GM19438 (cell line): ENCODE data around the gene SEMA3B.
"Not testable (repeated sequence)": the region's sequence is repeated elsewhere in the genome, so short reads cannot be mapped to it uniquely, and the experiment has no call there.

Experiments used
- ATAC-seq: cut with Tn5 transposase; IDR thresholded peaks from one replicate; pipeline ENCODE4 v1.9.1; 2021; ENCODE audit warnings: low read depth; ENCODE audit not compliant: unreplicated experiment

The SEMA3B gene

DNA sequence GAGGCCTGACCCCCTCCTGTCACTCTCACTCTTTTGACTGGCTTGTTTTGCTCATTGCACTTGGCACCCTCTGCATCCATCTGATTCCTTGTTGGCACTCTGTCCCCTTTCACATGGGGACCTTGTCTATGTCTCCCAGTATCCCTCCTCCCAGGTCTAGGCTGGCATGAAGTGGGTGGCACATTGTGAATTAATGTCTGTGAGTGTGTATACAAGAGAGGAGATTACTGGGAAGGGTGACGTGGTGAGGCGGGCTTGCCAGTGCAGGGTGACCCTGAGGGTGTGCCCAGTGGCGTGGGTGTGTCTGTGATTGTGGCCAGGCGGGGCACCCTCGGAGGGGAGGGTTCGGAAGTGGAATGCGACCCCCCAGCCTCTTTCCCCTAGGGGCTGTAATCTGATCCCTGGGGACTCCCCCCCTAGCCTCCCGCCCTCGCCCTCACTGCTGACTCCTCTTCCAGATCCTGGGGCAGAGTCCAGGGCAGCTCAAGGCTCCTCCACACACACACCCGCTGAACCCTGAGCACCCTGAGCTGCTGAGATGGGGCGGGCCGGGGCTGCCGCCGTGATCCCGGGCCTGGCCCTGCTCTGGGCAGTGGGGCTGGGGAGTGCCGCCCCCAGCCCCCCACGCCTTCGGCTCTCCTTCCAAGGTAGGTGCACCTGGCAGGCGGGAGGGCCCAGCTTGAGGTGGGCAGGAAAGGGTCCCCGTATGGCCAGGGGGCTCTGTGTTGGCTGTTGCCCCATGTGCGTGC is at the start of gene SEMA3B:
Gene SEMA3B, plus strand, starts transcription at position 445 of the 749 bp plus-strand sequence. Its CDS starts 94 bp downstream, at position 539.
- no peak for ATAC-seq

GRCh38 chr3:50219285-50219684 is 49.7 kb upstream of the SEMA3B start:
- no peak for ATAC-seq

GRCh38 chr3:50220109-50220508 is 48.8 kb upstream of the SEMA3B start:
- no peak for ATAC-seq

DNA sequence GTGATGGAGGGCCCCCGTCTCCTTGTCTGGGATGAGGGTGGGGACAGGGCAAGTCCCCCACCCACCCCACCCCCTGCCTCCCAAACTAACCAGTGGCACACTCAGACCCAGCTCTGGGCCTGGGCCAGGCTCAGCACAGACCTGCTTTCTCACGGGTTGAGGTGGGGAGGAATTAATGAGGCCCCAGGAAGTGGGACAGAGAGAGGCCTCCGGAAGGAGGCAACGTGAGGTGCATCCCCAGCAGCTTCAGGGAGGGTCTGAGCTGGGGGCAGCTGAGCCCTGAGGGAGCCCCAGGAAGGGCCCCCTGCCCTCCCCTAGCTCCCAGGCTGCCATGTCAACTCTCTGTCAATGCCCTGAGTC is 47.9 kb upstream of the SEMA3B start:
- ATAC-seq = no peak

GRCh38 chr3:50221411-50222168 is 47.4 kb upstream of the SEMA3B start:
- ATAC-seq = no peak

GRCh38 chr3:50222169-50222528 is 46.8 kb upstream of the SEMA3B start:
- ATAC-seq = no peak

GRCh38 chr3:50224639-50225038 is 44.3 kb upstream of the SEMA3B start:
- no peak for ATAC-seq

DNA sequence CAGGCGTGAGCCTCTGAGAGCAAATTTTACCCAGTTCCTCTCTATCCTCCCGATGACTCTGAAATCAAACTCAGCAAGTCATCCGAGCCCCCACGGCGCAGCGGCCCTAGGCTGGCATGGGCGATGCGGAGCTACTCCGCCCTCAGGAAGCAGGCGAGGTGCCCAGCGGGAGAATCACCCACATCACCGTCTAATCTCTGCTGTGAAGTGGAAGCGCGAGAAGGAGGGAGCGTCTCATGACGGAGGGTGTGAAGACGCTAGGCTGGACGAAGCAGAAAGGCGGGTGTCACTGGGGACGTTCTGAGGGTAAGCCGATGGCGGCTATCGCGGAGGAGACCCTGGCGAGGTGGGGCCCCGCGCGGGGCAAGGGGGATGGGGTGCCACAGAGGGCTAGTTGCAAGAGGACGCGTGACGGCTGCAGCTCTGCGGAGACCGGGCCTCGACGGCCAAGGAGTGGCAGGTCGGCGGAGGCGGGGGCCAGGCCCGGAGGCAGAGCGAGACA is 42.0 kb upstream of the SEMA3B start:
- peak; percentile 14 for ATAC-seq

- ATAC-seq = peak; percentile 81
Measured at GRCh38 chr3:50227390-50228183, 41.4 kb upstream of the SEMA3B start.

GRCh38 chr3:50228184-50228763 is 40.7 kb upstream of the SEMA3B start:
- not testable (repeated sequence) for ATAC-seq

- ATAC-seq = no peak
Measured at GRCh38 chr3:50229490-50229889, 39.5 kb upstream of the SEMA3B start.

GRCh38 chr3:50230104-50230793 is 38.7 kb upstream of the SEMA3B start:
- ATAC-seq = no peak

GRCh38 chr3:50230794-50231125 is 38.2 kb upstream of the SEMA3B start:
- ATAC-seq = no peak

DNA sequence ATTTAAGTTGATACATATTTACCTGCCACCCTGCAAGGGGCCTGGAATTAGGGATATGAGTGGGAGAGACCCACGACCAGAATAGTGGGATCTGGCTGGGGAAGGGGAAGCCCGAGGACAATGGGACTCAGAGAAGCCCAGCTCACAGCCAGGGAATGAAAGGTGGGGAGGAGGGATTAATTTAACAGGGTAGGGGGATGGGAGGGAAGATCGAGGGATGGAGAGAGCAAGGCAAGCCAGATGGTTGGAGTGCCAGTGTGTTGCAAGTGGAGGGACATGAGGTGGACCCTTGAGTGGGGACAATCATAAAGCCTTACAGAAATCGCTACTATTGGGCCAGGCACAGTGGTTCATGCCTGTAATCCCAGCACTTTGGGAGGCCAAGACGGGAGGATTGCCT is 37.4 kb upstream of the SEMA3B start:
- no peak for ATAC-seq

- no peak for ATAC-seq
Measured at GRCh38 chr3:50232303-50232702, 36.6 kb upstream of the SEMA3B start.

- ATAC-seq = no peak
Measured at GRCh38 chr3:50233176-50233575, 35.8 kb upstream of the SEMA3B start.

- ATAC-seq = peak; percentile 91
Measured at GRCh38 chr3:50235716-50236483, 33.0 kb upstream of the SEMA3B start, which contains the start of gene GNAI2. Gene GNAI2, plus strand, starts transcription at chr3:50236204. Its CDS starts 132 bp downstream, at chr3:50236336.

- ATAC-seq = no peak
Measured at GRCh38 chr3:50236484-50237132, 32.3 kb upstream of the SEMA3B start.

DNA sequence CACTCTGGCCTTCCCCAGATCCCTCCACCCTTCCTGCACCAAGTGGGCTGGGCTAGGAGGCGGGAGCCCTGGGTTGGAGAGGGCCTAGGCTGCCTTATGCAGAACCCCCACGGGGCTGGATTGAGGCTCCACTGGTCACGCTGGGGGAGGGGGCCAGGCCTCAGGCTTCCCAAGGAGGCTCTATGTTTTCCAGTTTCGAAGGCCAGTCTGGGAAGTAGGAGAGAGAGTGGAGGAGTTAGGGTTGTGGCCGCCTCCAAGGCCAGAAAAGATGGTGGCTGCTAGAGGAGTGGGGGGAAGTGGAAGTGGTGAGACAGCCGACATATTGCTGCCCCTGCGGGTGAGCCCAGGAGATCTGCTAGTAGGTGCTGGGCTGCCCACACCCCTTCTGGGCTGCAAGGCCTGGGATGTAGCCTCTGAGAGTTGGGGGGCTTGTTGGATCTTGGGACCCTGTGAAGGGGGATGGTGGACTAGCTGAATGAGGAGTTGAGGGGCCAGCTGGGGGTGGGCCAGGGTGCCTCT is 31.8 kb upstream of the SEMA3B start:
- no peak for ATAC-seq
